Hepatocyte (in vitro differentiated cells): ENCODE data around the gene SLC17A7.

Source experiments
- CTCF ChIP-seq: fragments of 200-600 bp; sonication (generic); IDR thresholded peaks from 2 replicates; pipeline ENCODE4 v1.5.1; 2016; ENCODE audit warnings: antibody characterized with exemption, mild to moderate bottlenecking; ENCODE audit not compliant: poor library complexity
- EZH2 ChIP-seq: fragments of 200-600 bp; sonication (generic); IDR thresholded peaks from 2 replicates; pipeline ENCODE4 v1.6.1; 2016; ENCODE audit warnings: antibody characterized with exemption, mild to moderate bottlenecking, borderline replicate concordance

- TF ChIP-seq CTCF (no peak), EZH2 (no peak)
These were observed 28.0 kb downstream of the SLC17A7 start for GRCh38 chr19:49413348-49413747.
